Lung (tissue), 12 donors: ENCODE measurements around the gene POC1A. TPM values are rescaled to one million over a fixed set of nuclear protein-coding genes. Genes with fewer than 3 reads are reported as not detected.

Experiments used
- ATAC-seq: fragments of 200-7000 bp; cut with Tn5 transposase; one replicate; pipeline ENCODE4 v1.9.1; 2020; ENCODE audit warnings: moderate number of reproducible peaks; ENCODE audit not compliant: insufficient read depth, low FRiP score
- DNase-seq, 3 donors: peaks; one replicate each; pipeline ENCODE4 v3.0.0-alpha.2; 2013 to 2017
- H3K27ac ChIP-seq, 2 donors: one replicate each; pipeline ENCODE4 v1.5.1; 2013; ENCODE audit warnings: mild to moderate bottlenecking in 2 of 2, moderate library complexity in 2 of 2, control low read depth in 1 of 2, inconsistent platforms in 1 of 2, low read depth in 1 of 2, low read length in 1 of 2
- H3K27me3 ChIP-seq, 3 donors: one replicate each; pipeline ENCODE4 v1.5.1; 2013; ENCODE audit warnings: low read length in 2 of 3; ENCODE audit not compliant: control insufficient read depth in 3 of 3, insufficient read depth in 3 of 3
- H3K36me3 ChIP-seq, 4 donors: one replicate each; pipeline ENCODE4 v1.5.1; 2013; ENCODE audit warnings: low read length in 4 of 4, mild to moderate bottlenecking in 1 of 4, moderate library complexity in 1 of 4; ENCODE audit not compliant: control insufficient read depth in 4 of 4, insufficient read depth in 4 of 4
- H3K4me1 ChIP-seq, 5 donors: one replicate each; pipeline ENCODE4 v1.5.1; 2013; ENCODE audit warnings: low read length in 5 of 5, mild to moderate bottlenecking in 2 of 5, moderate library complexity in 1 of 5; ENCODE audit not compliant: control insufficient read depth in 5 of 5, insufficient read depth in 5 of 5
- H3K4me3 ChIP-seq: one replicate; pipeline ENCODE4 v1.5.1; 2013; ENCODE audit warnings: mild to moderate bottlenecking, control low read depth, moderate library complexity
- H3K9ac ChIP-seq, 2 donors: one replicate each; pipeline ENCODE4 v1.5.1; 2013; ENCODE audit warnings: low read length in 2 of 2, control low read depth in 1 of 2; ENCODE audit not compliant: insufficient read depth in 1 of 2
- H3K9me3 ChIP-seq, 4 donors: one replicate each; pipeline ENCODE4 v1.5.1; 2013; ENCODE audit warnings: low read length in 3 of 4, mild to moderate bottlenecking in 1 of 4, moderate library complexity in 1 of 4; ENCODE audit not compliant: control insufficient read depth in 4 of 4, insufficient read depth in 3 of 4
- WGBS, 2 donors: extraction: QIAGEN DNeasy Blood & Tissue Kit; methylation state at CpG; one replicate each; pipeline ENCODE4 v1.1.7; 2013; 5-methylcytosine and 5-hydroxymethylcytosine counted together
- polyA plus RNA-seq, 2 donors: library from polyadenylated mRNA; stranded (reverse); fragments of 200-250 nt; gene quantifications; one replicate each; pipeline ENCODE4 v1.2.1, GENCODE V29; 2013
- total RNA-seq, 2 donors: library from RNA; depleted of rRNA in 1 of 2; stranded (reverse); fragments of >200 nt in 1 of 2; gene quantifications; one replicate each; pipeline ENCODE4 v1.2.1, GENCODE V29; 2014 to 2021
- TF ChIP-seq, protein P1 (sequence below): IDR thresholded peaks from 2 replicates; pipeline ENCODE4 v1.5.1; 2012; ENCODE audit warnings: mild to moderate bottlenecking; ENCODE audit errors: control extremely low read depth, extremely low read depth
- donor health status: control.
- donor health status: control.
- donor health status: Bipolar disorder and iron deficiency.
- donor health status: healthy.
- donor health status: DM: yes; HTN: yes; CAD: no.

Gene POC1A
- total and polyA plus RNA-seq, 4 donors, result 2.3 to 5.4 (median 4.0) TPM

GRCh38 chr3:52026041-52026440 is 128.2 kb downstream of the POC1A start:
- Histone ChIP-seq H3K9ac (no peak overlapping the region), H3K4me1 (peaks cover 0 to 30% (median 12%) of the 10 kb centered on the region in 5 donors), H3K36me3 (no peaks in the 10 kb centered on the region), H3K27ac (peak overlapping the region; percentile 29 to 65), H3K27me3 (no peaks in the 10 kb centered on the region), H3K4me3 (no peak overlapping the region), H3K9me3 (no peaks in the 10 kb centered on the region)
- DNase-seq (no peak), ATAC-seq (no peak)
- TF ChIP-seq, protein P1, sequence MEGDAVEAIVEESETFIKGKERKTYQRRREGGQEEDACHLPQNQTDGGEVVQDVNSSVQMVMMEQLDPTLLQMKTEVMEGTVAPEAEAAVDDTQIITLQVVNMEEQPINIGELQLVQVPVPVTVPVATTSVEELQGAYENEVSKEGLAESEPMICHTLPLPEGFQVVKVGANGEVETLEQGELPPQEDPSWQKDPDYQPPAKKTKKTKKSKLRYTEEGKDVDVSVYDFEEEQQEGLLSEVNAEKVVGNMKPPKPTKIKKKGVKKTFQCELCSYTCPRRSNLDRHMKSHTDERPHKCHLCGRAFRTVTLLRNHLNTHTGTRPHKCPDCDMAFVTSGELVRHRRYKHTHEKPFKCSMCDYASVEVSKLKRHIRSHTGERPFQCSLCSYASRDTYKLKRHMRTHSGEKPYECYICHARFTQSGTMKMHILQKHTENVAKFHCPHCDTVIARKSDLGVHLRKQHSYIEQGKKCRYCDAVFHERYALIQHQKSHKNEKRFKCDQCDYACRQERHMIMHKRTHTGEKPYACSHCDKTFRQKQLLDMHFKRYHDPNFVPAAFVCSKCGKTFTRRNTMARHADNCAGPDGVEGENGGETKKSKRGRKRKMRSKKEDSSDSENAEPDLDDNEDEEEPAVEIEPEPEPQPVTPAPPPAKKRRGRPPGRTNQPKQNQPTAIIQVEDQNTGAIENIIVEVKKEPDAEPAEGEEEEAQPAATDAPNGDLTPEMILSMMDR, result no peak
- WGBS, 2 donors, result 65 to 88% methylated on average over 4 of the region's 4 CpGs

DNA sequence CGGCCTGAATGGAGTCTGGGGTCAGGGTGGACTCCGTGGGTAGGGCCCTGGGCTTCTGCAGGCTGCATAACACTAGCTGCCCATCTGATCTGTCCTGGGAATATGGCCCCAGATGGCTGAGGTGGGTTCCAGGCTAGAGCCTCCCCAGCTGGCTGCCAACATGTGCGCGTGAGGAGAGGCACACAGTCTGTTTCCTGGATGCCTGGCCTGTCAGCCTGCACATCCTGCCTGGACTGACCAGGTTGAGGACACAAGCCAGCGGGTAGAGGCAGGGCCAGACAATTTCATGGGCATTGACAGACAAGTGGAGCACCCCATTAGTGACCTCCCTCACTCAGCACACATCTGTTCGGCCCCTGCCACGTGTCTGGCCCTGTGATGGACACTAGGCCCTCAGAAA is 128.8 kb downstream of the POC1A start:
- Histone ChIP-seq H3K27me3 (no peaks in the 10 kb centered on the region), H3K9ac (no peak overlapping the region), H3K4me3 (no peak overlapping the region), H3K36me3 (no peaks in the 10 kb centered on the region), H3K27ac (peak overlapping the region; percentile 65 to 92), H3K9me3 (no peaks in the 10 kb centered on the region), H3K4me1 (peaks cover 0 to 33% (median 12%) of the 10 kb centered on the region in 5 donors)
- TF ChIP-seq, protein P1, result no peak
- ATAC-seq (no peak), DNase-seq (no peak)
- 65 to 81% methylated on average over 7 of the region's 7 CpGs for WGBS, 2 donors

Other genes with a start within 250 kb of the POC1A start
- gene RRP9, start 212.5 kb downstream of the POC1A start, total RNA-seq, result 10 to 100 TPM in 1 of 2 donors, 1 to 10 TPM in 1; 8.2 to 28.1 TPM
- 10 to 100 TPM; 38.8 to 47.6 TPM for gene RRP9, start 212.5 kb downstream of the POC1A start, polyA plus RNA-seq
- 10 to 100 TPM; 24.8 to 36.7 TPM for gene PARP3, start 212.1 kb downstream of the POC1A start, total RNA-seq
- gene PARP3, start 212.1 kb downstream of the POC1A start, polyA plus RNA-seq, result 10 to 100 TPM; 15.3 to 17.3 TPM
- gene GPR62, start 199.0 kb downstream of the POC1A start, total RNA-seq, result under 1 TPM in 1 of 2 donors, not detected in 1; 0.15 TPM
- gene GPR62, start 199.0 kb downstream of the POC1A start, polyA plus RNA-seq, result under 1 TPM in 1 of 2 donors, not detected in 1; 0.05 TPM
- 10 to 100 TPM; 17.4 to 37.7 TPM for gene PCBP4, start 187.0 kb downstream of the POC1A start, total RNA-seq
- 10 to 100 TPM; 19.5 to 44.3 TPM for gene PCBP4, start 187.0 kb downstream of the POC1A start, polyA plus RNA-seq
- gene ABHD14B, start 180.4 kb downstream of the POC1A start, total RNA-seq, result 10 to 100 TPM; 26.3 to 44.9 TPM
- gene ABHD14B, start 180.4 kb downstream of the POC1A start, polyA plus RNA-seq, result 10 to 100 TPM; 37.5 to 88.1 TPM
- 10 to 100 TPM in 1 of 2 donors, 1 to 10 TPM in 1; 7.2 to 24.5 TPM for gene ABHD14A, start 179.4 kb downstream of the POC1A start, total RNA-seq
- gene ABHD14A, start 179.4 kb downstream of the POC1A start, polyA plus RNA-seq, result 10 to 100 TPM; 19.1 to 62.8 TPM
- gene ACY1, start 170.9 kb downstream of the POC1A start, total RNA-seq, result 10 to 100 TPM; 19.6 to 52.6 TPM
- 10 to 100 TPM; 31.7 to 46.2 TPM for gene ACY1, start 170.9 kb downstream of the POC1A start, polyA plus RNA-seq
- 100 to 1,000 TPM; 711 to 912 TPM for gene RPL29, start 158.5 kb downstream of the POC1A start, total RNA-seq
- gene RPL29, start 158.5 kb downstream of the POC1A start, polyA plus RNA-seq, result 1,000 to 10,000 TPM; 1,556 to 2,402 TPM
- 10 to 100 TPM; 16.5 to 36.2 TPM for gene DUSP7, start 97.9 kb downstream of the POC1A start, total RNA-seq
- 10 to 100 TPM; 10.2 to 25.2 TPM for gene DUSP7, start 97.9 kb downstream of the POC1A start, polyA plus RNA-seq
- 10 to 100 TPM; 38.7 to 85.1 TPM for gene ALAS1, start 43.7 kb upstream of the POC1A start, total RNA-seq
- gene ALAS1, start 43.7 kb upstream of the POC1A start, polyA plus RNA-seq, result 10 to 100 TPM; 56.8 to 57.6 TPM
- 1 to 10 TPM in 1 of 2 donors, under 1 TPM in 1; 0.20 to 1.1 TPM for gene TLR9, start 71.2 kb upstream of the POC1A start, total RNA-seq
- gene TLR9, start 71.2 kb upstream of the POC1A start, polyA plus RNA-seq, result under 1 TPM; 0.37 TPM
- gene TWF2, start 84.7 kb upstream of the POC1A start, total RNA-seq, result 10 to 100 TPM; 25.7 to 90.3 TPM
- gene TWF2, start 84.7 kb upstream of the POC1A start, polyA plus RNA-seq, result 100 to 1,000 TPM in 1 of 2 donors, 10 to 100 TPM in 1; 31.1 to 104 TPM
- 10 to 100 TPM; 18.2 to 45.0 TPM for gene PPM1M, start 91.3 kb upstream of the POC1A start, total RNA-seq
- 10 to 100 TPM; 25.0 to 53.6 TPM for gene PPM1M, start 91.3 kb upstream of the POC1A start, polyA plus RNA-seq
- gene WDR82, start 124.2 kb upstream of the POC1A start, total RNA-seq, result 10 to 100 TPM; 61.0 to 72.8 TPM
- gene WDR82, start 124.2 kb upstream of the POC1A start, polyA plus RNA-seq, result 10 to 100 TPM; 19.4 to 41.2 TPM
- 10 to 100 TPM in 1 of 2 donors, 1 to 10 TPM in 1; 8.7 to 22.3 TPM for gene GLYCTK, start 133.4 kb upstream of the POC1A start, total RNA-seq
- 10 to 100 TPM; 12.4 to 14.0 TPM for gene GLYCTK, start 133.4 kb upstream of the POC1A start, polyA plus RNA-seq
- gene DNAH1, start 161.9 kb upstream of the POC1A start, total RNA-seq, result 10 to 100 TPM; 14.5 to 21.5 TPM
- gene DNAH1, start 161.9 kb upstream of the POC1A start, polyA plus RNA-seq, result 1 to 10 TPM; 6.1 to 8.3 TPM